ENCODE results near the gene PNPLA3. TPM values are rescaled to one million over a fixed set of nuclear protein-coding genes. Genes with fewer than 3 reads are reported as not detected.

The PNPLA3 gene
- total and polyA plus RNA-seq, 9 of the 15 experiments (the other 6 are each of a cell fraction or from before 2014, with no cell fraction given): 0.20 to 0.48 (median 0.38) TPM; not detected in 6

DNA sequence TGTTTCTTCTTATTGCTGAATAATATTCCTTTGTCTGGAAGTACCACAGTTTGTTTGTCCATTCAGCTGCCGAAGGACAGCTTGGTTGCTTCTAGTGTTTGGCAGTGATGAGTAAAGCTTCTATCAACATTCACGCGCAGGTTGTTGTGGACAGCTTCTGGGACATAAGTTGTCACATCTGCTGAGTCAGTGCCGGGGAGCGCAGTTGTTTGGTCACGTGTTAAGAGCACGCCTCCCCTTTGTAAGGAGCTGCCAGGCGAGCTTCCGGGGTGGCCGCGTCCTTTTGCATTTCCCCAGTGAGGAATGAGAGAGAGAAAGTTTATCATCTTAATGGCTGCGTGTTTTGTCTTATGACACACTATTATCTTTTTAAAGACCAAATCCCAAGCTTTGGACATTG is 61.9 kb downstream of the PNPLA3 start (continued):
- TF ChIP-seq SPI1 (IDR thresholded peaks at IDR 0.05; ENCODE audit: borderline replicate concordance, low read depth, low read length) (no peak), SETDB1 (IDR thresholded peaks at IDR 0.05; ENCODE audit: low read length) (no peak), RB1 (IDR thresholded peaks at IDR 0.05; ENCODE audit: low read depth) (no peak), ZNF764 (CRISPR knock-in tag; IDR thresholded peaks at IDR 0.05; ENCODE audit: low read depth) (no peak), BRCA1 (IDR thresholded peaks at IDR 0.05) (no peak), BRCA1 (CRISPR knock-in tag; IDR thresholded peaks at IDR 0.05) (no peak), CHD2 (IDR thresholded peaks at IDR 0.05; ENCODE audit: low read depth, low read length) (no peak), TAF7 (tag; IDR thresholded peaks at IDR 0.05) (no peak), RREB1 (CRISPR knock-in tag; IDR thresholded peaks at IDR 0.05) (no peak), MCM3 (IDR thresholded peaks at IDR 0.05) (no peak), USF2 (CRISPR knock-in tag; IDR thresholded peaks at IDR 0.05) (peak; percentile 82), ZNF134 (CRISPR knock-in tag; conservative IDR thresholded peaks at IDR 0.05) (no peak), SREBF2 (CRISPR knock-in tag; IDR thresholded peaks at IDR 0.05) (no peak), RFX5 (IDR thresholded peaks at IDR 0.05; ENCODE audit: low read depth, low read length) (no peak), PHF8 (IDR thresholded peaks at IDR 0.05; ENCODE audit: borderline replicate concordance, low read length) (no peak), KDM4B (IDR thresholded peaks at IDR 0.05; ENCODE audit: borderline replicate concordance in 2 of 2, low read depth in 1 of 2) (no peak), HDAC8 (tag; IDR thresholded peaks at IDR 0.05) (no peak), PHB (CRISPR knock-in tag; IDR thresholded peaks at IDR 0.05) (no peak)
- TF ChIP-seq, protein P1, sequence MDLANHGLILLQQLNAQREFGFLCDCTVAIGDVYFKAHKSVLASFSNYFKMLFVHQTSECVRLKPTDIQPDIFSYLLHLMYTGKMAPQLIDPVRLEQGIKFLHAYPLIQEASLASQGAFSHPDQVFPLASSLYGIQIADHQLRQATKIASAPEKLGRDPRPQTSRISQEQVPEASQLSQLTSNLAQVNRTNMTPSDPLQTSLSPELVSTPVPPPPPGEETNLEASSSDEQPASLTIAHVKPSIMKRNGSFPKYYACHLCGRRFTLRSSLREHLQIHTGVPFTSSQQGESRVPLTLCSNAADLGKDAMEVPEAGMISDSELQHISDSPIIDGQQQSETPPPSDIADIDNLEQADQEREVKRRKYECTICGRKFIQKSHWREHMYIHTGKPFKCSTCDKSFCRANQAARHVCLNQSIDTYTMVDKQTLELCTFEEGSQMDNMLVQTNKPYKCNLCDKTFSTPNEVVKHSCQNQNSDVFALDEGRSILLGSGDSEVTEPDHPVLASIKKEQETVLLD (IDR thresholded peaks at IDR 0.05): no peak
- TF ChIP-seq, protein P2, sequence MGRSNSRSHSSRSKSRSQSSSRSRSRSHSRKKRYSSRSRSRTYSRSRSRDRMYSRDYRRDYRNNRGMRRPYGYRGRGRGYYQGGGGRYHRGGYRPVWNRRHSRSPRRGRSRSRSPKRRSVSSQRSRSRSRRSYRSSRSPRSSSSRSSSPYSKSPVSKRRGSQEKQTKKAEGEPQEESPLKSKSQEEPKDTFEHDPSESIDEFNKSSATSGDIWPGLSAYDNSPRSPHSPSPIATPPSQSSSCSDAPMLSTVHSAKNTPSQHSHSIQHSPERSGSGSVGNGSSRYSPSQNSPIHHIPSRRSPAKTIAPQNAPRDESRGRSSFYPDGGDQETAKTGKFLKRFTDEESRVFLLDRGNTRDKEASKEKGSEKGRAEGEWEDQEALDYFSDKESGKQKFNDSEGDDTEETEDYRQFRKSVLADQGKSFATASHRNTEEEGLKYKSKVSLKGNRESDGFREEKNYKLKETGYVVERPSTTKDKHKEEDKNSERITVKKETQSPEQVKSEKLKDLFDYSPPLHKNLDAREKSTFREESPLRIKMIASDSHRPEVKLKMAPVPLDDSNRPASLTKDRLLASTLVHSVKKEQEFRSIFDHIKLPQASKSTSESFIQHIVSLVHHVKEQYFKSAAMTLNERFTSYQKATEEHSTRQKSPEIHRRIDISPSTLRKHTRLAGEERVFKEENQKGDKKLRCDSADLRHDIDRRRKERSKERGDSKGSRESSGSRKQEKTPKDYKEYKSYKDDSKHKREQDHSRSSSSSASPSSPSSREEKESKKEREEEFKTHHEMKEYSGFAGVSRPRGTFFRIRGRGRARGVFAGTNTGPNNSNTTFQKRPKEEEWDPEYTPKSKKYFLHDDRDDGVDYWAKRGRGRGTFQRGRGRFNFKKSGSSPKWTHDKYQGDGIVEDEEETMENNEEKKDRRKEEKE (IDR thresholded peaks at IDR 0.05; ENCODE audit: borderline replicate concordance in 1 of 2, control insufficient read depth in 1 of 2, low read depth in 2 of 2, low read length in 1 of 2): no peak

Measured in K562 (cell line).